T-cell (primary cell): ENCODE data around the gene EIF5AL1. TPM values are rescaled to one million over a fixed set of nuclear protein-coding genes. Genes with fewer than 3 reads are reported as not detected.
"Not testable (repeated sequence)": the region's sequence is repeated elsewhere in the genome, so short reads cannot be mapped to it uniquely, and the experiment has no call there.

Source experiments
- ATAC-seq, 4 experiments: fragments of 200-7000 bp in 3 of 4; fragments of 150-1000 bp in 1 of 4; cut with Tn5 transposase; replicated peaks in 1 of 4; 1 replicate in 3 of 4; 2 replicates in 1 of 4; pipeline ENCODE4 v1.10.0; 2021; ENCODE audit warnings: moderate library complexity in 3 of 4, mild to moderate bottlenecking in 2 of 4, moderate number of reproducible peaks in 1 of 4
- CTCF ChIA-PET, 2 donors: fragments of 300-600 bp; sonication (Branson Sonifier 250); formaldehyde crosslinking; loops; one replicate each; lab custom pipeline; 2022; ENCODE audit warnings: antibody characterized with exemption in 2 of 2; lab: Charles Lee
- POLR2A ChIA-PET, 2 donors: fragments of 300-600 bp; sonication (Branson Sonifier 250); formaldehyde crosslinking; loops; one replicate each; lab custom pipeline; 2022; ENCODE audit warnings: antibody characterized with exemption in 2 of 2; lab: Charles Lee
- DNase-seq, 35 experiments: peaks; one replicate each; pipeline versions ENCODE4 v3.0.0 to v3.0.0-alpha.2; 2013 to 2023
- H3K27ac ChIP-seq: one replicate; pipeline ENCODE4 v1.5.1; 2013; ENCODE audit warnings: low read length
- H3K27me3 ChIP-seq, 2 experiments: replicated peaks in 1 of 2; 1 replicate in 1 of 2; 2 replicates in 1 of 2; pipeline versions ENCODE4 v1.6.1 to v1.7.0; 2013; ENCODE audit warnings: low read length in 1 of 2, mixed read lengths in 1 of 2; ENCODE audit not compliant: control insufficient read depth in 2 of 2, insufficient read depth in 2 of 2; ENCODE audit errors: extremely low read depth in 1 of 2
- H3K36me3 ChIP-seq, 2 donors: 1 replicate in 1 of 2; 2 replicates in 1 of 2; pipeline versions ENCODE4 v1.6.1 to v1.7.0; 2013; ENCODE audit warnings: low read length in 1 of 2; ENCODE audit not compliant: control insufficient read depth in 2 of 2, insufficient read depth in 1 of 2; ENCODE audit errors: extremely low read depth in 1 of 2
- H3K4me1 ChIP-seq, 2 experiments: 1 replicate in 1 of 2; 2 replicates in 1 of 2; pipeline versions ENCODE4 v1.6.1 to v1.7.0; 2013; ENCODE audit warnings: low read length in 2 of 2, mixed read lengths in 1 of 2; ENCODE audit not compliant: insufficient read depth in 2 of 2, control insufficient read depth in 1 of 2; ENCODE audit errors: extremely low read depth in 1 of 2
- H3K4me3 ChIP-seq, 2 donors: 1 replicate in 1 of 2; 2 replicates in 1 of 2; pipeline versions ENCODE4 v1.5.1 to v1.7.0; 2013; ENCODE audit warnings: mild to moderate bottlenecking in 2 of 2, low read length in 1 of 2, moderate library complexity in 1 of 2; ENCODE audit not compliant: control insufficient read depth in 1 of 2; ENCODE audit errors: extremely low read depth in 1 of 2
- H3K9me3 ChIP-seq: 2 replicates; pipeline ENCODE4 v1.7.0; 2013
- H3K27ac Mint-ChIP-seq, 2 donors: one replicate each; pipeline ENCODE4 v1.8.0; 2020 to 2021; ENCODE audit warnings: mild to moderate bottlenecking in 2 of 2, mixed read lengths in 2 of 2
- H3K27me3 Mint-ChIP-seq, 2 donors: one replicate each; pipeline ENCODE4 v1.8.0; 2021 to 2022; ENCODE audit warnings: mixed read lengths in 2 of 2
- H3K36me3 Mint-ChIP-seq: one replicate; pipeline ENCODE4 v1.8.0; 2021; ENCODE audit warnings: mixed read lengths
- H3K4me1 Mint-ChIP-seq, 3 donors: one replicate each; pipeline ENCODE4 v1.8.0; 2020 to 2022; ENCODE audit warnings: mixed read lengths in 3 of 3, mild to moderate bottlenecking in 1 of 3
- H3K4me3 Mint-ChIP-seq, 3 donors: one replicate each; pipeline ENCODE4 v1.8.0; 2020 to 2022; ENCODE audit warnings: mild to moderate bottlenecking in 3 of 3, mixed read lengths in 3 of 3, moderate library complexity in 3 of 3
- H3K9me3 Mint-ChIP-seq, 3 donors: one replicate each; pipeline ENCODE4 v1.8.0; 2020 to 2022; ENCODE audit warnings: mixed read lengths in 3 of 3
- WGBS: methylation state at CpG from one replicate; pipeline ENCODE4 v1.1.5; 2013; ENCODE audit warnings: missing lambda C conversion rate; ENCODE audit not compliant: insufficient coverage; 5-methylcytosine and 5-hydroxymethylcytosine counted together
- total RNA-seq, 35 experiments: library from RNA in 6 of 35; stranded (reverse) in 6 of 35; fragments of 120-200 nt in 1 of 35; gene quantifications; one replicate each; pipeline versions ENCODE4 v1.2.1 to v1.2.4 and lab custom pipeline; 2013 to 2026

Gene EIF5AL1
- total RNA-seq (under 1 TPM in 3 of 5 donors, not detected in 2; 0.10 to 0.28 (median 0.19) TPM), total RNA-seq (lab: John Stamatoyannopoulos, UW) (0.95 to 14.6 (median 2.7) reads per million in 29 experiments)
- total RNA-seq (2013): 0.13 TPM

DNA sequence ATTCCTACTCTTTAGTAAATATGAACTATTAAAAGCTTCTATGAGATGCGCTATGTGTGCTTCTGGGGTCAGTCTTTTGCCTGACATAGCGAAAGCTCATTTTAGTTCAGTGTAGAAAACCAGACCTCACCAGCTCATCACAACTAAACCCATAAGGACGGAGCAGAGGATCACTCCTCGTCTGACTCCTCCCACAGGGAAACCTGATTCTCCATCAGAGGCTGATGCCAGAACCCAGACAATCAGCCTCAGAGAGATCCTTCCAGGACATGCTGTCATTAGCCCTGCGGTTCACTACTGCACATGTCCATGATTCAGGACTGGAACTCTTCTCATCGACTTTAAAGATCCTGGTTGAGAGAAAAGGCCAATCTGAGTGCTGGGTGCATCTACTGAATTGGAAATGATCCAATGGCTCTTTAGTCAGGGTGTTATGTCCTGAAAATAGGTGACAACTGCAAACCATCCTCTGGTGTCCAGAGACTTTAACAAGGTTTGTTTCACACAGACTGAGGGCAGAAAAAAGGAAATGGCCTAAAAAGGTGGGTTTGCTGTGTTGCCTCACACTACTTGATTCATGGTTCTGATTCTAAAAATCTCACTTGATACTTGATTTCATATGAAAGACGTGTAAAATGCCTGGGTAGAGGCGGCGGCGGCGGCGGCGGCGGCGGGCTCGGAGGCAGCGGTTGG, at the start of gene EIF5AL1:
TSS of gene EIF5AL1 (plus strand) at position 643 of the 693 bp plus-strand sequence. CDS start 117 bp downstream, outside the sequence.
- H3K27me3 ChIP-seq, H3K9me3 ChIP-seq, H3K36me3 ChIP-seq, DNase-seq, H3K36me3 Mint-ChIP-seq, H3K4me3 Mint-ChIP-seq, ATAC-seq, H3K27ac ChIP-seq, H3K27me3 Mint-ChIP-seq, H3K9me3 Mint-ChIP-seq, H3K4me1 ChIP-seq, CTCF ChIA-PET, H3K4me3 ChIP-seq, H3K27ac Mint-ChIP-seq, H3K4me1 Mint-ChIP-seq, POLR2A ChIA-PET: not testable (repeated sequence)
- WGBS: no CpG with 5 or more reads among the region's 17 CpGs

DNA sequence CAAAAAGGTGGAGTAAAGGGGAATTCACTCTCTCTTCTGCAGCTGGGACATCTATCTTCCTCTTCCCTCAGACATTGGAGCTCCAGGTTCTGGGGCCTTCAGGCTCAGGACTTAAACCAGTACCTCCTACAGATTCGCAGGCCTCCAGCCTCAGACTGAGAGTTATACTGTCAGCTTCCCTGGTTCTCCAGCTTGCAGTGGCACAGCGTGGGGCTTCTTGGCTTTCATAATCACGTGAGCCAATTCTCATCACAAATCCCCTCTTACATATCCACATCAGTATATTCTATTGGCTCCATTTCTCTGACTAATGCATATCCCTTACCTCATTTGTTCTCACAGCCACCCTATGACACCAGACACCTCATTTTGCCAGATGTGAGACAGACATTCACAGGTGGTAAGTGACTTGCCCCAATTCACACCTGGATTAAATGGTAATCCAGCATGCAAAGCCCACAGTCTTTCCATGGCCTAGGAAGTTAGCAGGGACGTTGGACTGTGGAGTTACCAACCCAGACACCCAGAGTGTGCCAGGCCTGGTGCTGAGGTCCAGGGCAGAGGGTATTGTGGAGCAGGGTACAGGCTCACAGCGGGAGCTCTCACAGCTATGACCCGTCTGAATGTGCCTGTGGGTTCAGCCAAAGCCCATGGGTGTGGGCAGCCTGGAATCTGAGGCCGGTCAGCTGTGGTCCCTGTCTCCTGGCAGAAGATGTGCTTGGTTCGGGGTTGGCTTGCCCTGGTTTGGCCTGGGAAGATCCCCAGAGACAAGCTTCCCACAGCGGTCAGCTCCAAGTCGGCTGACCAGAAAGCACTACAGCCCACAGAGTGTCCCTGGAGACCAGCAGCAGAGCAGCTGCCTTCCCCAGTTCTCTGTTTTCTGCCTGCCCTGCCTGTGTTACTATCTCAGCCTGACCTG, 48.5 kb upstream of the EIF5AL1 start:
- Histone ChIP-seq H3K27ac (no peak overlapping the region), H3K4me1 (no peaks in the 10 kb centered on the region), H3K27me3 (no peaks in the 10 kb centered on the region), H3K4me3 (no peak overlapping the region), H3K9me3 (no peaks in the 10 kb centered on the region), H3K36me3 (no peaks in the 10 kb centered on the region)
- Mint-ChIP-seq H3K27ac (no peak overlapping the region), H3K4me1 (no peaks in the 10 kb centered on the region), H3K4me3 (no peak overlapping the region), H3K9me3 (no peaks in the 10 kb centered on the region), H3K36me3 (no peaks in the 10 kb centered on the region), H3K27me3 (peaks cover 0 to 2% of the 10 kb centered on the region in 2 donors)
- POLR2A ChIA-PET: no interaction called here
- DNase-seq (no peak), ATAC-seq (no peak)
- WGBS: 85% methylated on average over 10 of the region's 10 CpGs
- CTCF ChIA-PET: interaction anchor here in 1 of 2 donors (0.6 kb wide), 1 partner anchor 89 kb away, joined by 3 read pairs; no protein-coding TSS in a partner anchor

DNA sequence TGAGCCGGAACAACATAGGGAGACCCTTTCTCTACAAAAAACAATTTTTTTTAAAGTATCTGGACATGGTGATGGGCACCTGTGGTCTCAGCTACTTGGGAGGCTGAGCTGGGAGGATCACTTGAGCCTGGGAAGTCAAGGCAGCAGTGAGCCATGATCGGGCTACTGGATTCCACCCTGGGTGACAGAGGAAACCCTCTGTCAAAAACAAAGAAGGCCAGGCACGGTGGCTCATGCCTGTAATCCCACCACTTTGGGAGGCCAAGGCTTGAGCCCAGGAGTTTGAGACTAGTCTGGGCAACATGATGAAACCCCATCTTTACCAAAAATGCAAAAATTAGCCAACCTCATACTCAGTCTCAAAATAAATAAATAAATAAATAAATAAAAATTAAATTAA, 47.0 kb upstream of the EIF5AL1 start:
- no peak overlapping the region for H3K4me3 Mint-ChIP-seq
- no peaks in the 10 kb centered on the region for H3K9me3 Mint-ChIP-seq
- ATAC-seq (no peak), DNase-seq (no peak)
- ChIA-PET POLR2A (no interaction called here), CTCF (no interaction called here)
- Histone ChIP-seq H3K4me3 (no peak overlapping the region), H3K4me1 (no peaks in the 10 kb centered on the region), H3K36me3 (no peaks in the 10 kb centered on the region), H3K27ac (no peak overlapping the region), H3K27me3 (peaks cover 0 to 4% of the 10 kb centered on the region in 2 experiments), H3K9me3 (no peaks in the 10 kb centered on the region)
- H3K4me1 Mint-ChIP-seq: no peaks in the 10 kb centered on the region
- H3K36me3 Mint-ChIP-seq: no peaks in the 10 kb centered on the region
- peaks cover 0 to 2% of the 10 kb centered on the region in 2 donors for H3K27me3 Mint-ChIP-seq
- WGBS: 93% methylated on average over 2 of the region's 3 CpGs
- no peak overlapping the region for H3K27ac Mint-ChIP-seq

DNA sequence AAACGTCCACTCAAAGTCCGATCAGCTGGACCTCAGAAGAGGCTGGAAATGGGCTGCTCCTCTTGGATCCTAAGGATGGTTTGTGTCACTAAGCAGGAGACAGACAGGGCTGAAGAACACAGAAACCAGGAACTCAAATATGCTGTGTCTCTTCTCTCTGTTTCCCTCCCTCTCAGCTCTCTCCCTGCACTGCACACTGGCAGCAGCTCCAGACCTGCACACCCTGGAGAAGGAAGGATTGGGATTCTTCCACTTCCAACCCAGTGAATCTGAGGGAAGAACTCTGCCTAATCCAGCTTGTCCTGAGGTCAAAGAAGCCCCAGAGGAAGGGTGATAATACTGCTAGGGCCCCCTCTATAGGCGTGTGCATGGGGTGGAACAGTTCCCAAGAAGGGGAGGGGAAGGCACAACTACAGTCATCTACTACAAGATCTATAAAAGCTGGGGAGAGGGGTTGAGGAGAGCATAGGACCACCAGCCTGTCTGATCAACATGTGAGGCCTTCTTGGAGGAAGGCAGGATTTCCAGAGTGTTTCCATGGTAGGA, 44.2 kb upstream of the EIF5AL1 start:
- Mint-ChIP-seq H3K9me3 (no peaks in the 10 kb centered on the region), H3K27ac (no peak overlapping the region), H3K4me1 (no peaks in the 10 kb centered on the region), H3K36me3 (no peaks in the 10 kb centered on the region), H3K4me3 (no peak overlapping the region), H3K27me3 (peaks cover 5 to 12% of the 10 kb centered on the region in 2 donors)
- Histone ChIP-seq H3K4me1 (no peaks in the 10 kb centered on the region), H3K9me3 (no peaks in the 10 kb centered on the region), H3K27ac (no peak overlapping the region), H3K36me3 (no peaks in the 10 kb centered on the region), H3K4me3 (no peak overlapping the region), H3K27me3 (peaks cover 0 to 4% of the 10 kb centered on the region in 2 experiments)
- no peak for ATAC-seq
- ChIA-PET CTCF (interaction anchor here (0.7 to 3.4 kb wide), 7 partner anchors 27 to 667 kb away, joined by 4 to 22 read pairs (median 5); no protein-coding TSS in a partner anchor), POLR2A (interaction anchor here (0.6 kb wide), 2 partner anchors 22 to 720 kb away, joined by 3 to 6 read pairs; no protein-coding TSS in a partner anchor)
- DNase-seq: no peak
- 60% methylated on average over 2 of the region's 3 CpGs for WGBS

DNA sequence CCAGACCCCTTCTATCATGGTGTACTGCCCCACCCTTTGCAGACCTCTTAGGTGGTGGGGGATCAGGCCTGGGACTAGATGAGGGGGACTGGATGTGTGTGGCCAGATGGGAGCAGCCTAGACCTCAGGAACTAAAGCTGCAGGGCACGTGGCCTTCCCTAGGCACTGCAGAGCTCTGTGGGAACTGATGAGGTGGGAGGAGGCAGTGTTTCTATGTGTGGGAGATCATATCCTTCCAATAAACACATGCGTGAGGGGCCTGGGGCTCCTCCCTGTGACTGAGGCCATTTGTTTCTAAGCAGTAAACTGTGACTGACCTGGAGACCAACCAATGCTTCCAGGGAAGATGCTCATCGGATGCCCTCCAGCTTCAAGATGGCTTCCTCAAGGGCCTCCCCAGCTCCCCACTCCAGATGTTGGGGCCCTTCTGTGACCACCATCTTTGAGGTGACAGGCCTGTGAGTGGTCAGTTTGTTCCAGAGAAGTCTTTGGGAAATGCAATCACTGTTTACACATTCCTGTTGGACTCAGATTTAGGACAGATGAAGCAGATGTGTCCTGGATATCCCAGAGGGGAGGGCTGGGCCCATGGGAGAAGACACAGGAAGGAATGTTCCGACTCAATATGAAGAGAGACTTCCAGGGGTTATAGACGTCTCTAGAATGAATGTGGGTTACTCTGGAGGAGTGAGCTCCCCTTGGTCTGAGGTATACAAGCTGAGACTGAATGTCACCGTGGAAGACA, 43.3 kb upstream of the EIF5AL1 start:
- Mint-ChIP-seq H3K4me1 (no peaks in the 10 kb centered on the region), H3K9me3 (no peaks in the 10 kb centered on the region), H3K27me3 (peaks cover 5 to 14% of the 10 kb centered on the region in 2 donors), H3K27ac (no peak overlapping the region), H3K4me3 (no peak overlapping the region), H3K36me3 (no peaks in the 10 kb centered on the region)
- Histone ChIP-seq H3K27me3 (peaks cover 0 to 9% of the 10 kb centered on the region in 2 experiments), H3K4me3 (no peak overlapping the region), H3K36me3 (no peaks in the 10 kb centered on the region), H3K27ac (no peak overlapping the region), H3K9me3 (no peaks in the 10 kb centered on the region), H3K4me1 (no peaks in the 10 kb centered on the region)
- no CpG with 5 or more reads among the region's 6 CpGs for WGBS
- ATAC-seq (no peak), DNase-seq (no peak)
- ChIA-PET POLR2A (no interaction called here), CTCF (interaction anchor here (0.8 to 3.4 kb wide), 4 partner anchors 11 to 124 kb away, joined by 3 to 22 read pairs (median 9); no protein-coding TSS in a partner anchor)
